HG03378 (cell line): Measurements from ENCODE around the gene CCDC78.

Source experiments
- ATAC-seq: cut with Tn5 transposase; IDR thresholded peaks from one replicate; pipeline ENCODE4 v1.9.1; 2021; ENCODE audit warnings: mild to moderate bottlenecking, moderate library complexity; ENCODE audit not compliant: unreplicated experiment

CCDC78 gene

GRCh38 chr16:725463-726187, 618 bp downstream of the CCDC78 start:
- ATAC-seq, result no peak

DNA sequence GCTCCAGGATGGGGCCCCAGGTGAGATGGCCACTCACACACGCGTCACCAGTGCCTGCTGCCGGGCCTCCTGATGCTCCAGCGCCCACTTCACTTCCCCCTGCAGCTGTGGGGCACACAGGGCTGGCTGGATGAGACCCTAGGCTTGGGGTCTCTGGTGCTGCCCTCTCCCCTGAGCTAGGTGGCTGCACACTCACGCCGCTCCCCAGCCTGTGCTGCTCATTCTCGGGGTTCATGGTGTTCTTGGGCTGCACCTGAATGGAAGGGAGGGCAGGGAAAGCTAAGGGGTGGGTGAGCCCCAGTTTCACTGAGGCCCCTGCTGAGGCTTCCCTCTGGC, 1.2 kb downstream of the CCDC78 start:
- ATAC-seq, result no peak

GRCh38 chr16:724188-725040, 1.8 kb downstream of the CCDC78 start:
- no peak for ATAC-seq

- ATAC-seq, result no peak
Observed at GRCh38 chr16:723695-724094, 2.5 kb downstream of the CCDC78 start.

GRCh38 chr16:722835-723633, 3.2 kb downstream of the CCDC78 start:
- no peak for ATAC-seq

DNA sequence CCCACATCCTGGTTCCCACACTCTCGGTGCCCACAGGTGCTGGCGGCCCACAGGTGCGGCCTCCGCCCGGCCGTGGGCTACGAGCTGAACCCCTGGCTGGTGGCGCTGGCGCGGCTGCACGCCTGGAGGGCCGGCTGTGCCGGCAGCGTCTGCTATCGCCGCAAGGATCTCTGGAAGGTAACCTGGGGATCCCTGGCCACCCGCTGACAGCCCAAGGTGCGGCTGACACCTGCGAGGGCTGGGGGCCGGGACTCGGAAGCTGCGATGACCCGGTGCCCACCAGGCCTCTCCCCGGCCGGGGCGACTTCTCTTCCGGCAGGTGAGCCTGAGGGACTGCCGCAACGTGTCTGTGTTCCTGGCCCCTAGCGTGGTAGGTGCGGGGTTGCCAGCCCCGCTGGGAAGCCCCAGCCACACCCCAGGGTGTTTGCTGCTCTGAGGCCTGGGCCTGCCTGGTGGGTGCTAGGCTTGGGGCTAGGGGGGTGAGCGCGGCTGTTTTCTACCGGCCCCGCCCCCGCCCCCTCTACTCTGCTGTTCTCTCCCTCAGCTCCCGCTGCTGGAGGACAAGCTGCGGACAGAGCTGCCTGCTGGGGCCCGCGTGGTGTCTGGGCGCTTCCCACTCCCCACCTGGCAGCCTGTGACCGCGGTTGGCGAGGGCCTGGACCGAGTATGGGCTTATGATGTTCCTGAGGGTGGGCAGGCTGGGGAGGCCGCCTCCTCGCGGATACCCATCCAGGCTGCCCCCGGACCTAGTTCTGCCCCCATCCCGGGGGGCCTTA, 4.3 kb downstream of the CCDC78 start:
- no peak for ATAC-seq

GRCh38 chr16:720990-721764, 5.1 kb downstream of the CCDC78 start, which contains the start of gene ANTKMT:
Gene ANTKMT, plus strand, starts transcription at chr16:721146. Its CDS starts 129 bp downstream, at chr16:721275.
- peak; percentile 33 for ATAC-seq

DNA sequence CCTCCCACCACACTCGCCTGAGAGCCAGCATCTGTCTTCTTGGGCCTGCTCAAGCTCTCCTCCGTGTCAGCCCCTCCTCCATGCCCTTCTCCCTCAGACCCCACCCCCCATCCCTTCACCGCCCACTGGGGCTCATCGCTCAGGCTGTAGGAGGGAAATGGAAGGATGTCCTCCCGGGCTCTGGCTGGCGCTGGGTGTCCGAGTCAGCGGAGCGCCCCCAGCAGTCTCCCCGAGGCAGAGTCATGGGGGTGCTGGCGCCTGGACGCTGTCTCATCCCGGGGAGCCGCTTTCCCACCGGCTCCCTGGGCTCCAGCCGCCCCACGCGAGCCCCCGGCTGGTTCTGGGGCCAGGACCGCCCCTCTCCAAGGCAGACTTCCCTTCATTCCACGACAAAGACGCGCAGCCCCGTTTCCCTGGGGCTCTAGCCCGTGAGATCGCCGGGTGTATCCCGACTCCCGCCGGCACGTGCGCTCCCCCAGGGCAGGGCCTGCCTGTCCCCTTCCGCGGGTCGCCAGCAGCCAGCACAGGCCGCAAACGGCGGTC, 5.7 kb downstream of the CCDC78 start:
- peak; percentile 3 for ATAC-seq

GRCh38 chr16:719815-720446, 6.3 kb downstream of the CCDC78 start:
- no peak for ATAC-seq

DNA sequence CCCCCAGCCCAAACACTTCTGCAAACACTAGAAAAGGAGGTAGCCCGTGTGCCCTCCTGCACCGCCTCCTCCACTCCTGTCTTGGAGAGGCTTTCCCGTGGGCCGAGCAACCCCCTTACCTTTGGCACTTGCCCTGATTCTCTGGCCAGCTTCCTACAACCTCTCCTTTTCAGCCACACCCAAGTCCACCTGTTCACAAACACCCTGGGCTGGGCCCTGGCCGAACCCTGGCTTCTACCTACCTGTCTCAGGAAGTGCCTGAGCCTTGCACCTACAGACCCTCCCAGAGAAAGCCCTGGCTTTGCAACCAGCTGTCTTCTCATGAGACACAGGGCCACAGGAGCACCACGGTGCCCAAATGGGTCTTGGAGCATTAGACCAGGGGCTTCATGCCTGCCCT, 7.3 kb downstream of the CCDC78 start:
- no peak for ATAC-seq

GRCh38 chr16:718389-718788, 7.9 kb downstream of the CCDC78 start:
- no peak for ATAC-seq

DNA sequence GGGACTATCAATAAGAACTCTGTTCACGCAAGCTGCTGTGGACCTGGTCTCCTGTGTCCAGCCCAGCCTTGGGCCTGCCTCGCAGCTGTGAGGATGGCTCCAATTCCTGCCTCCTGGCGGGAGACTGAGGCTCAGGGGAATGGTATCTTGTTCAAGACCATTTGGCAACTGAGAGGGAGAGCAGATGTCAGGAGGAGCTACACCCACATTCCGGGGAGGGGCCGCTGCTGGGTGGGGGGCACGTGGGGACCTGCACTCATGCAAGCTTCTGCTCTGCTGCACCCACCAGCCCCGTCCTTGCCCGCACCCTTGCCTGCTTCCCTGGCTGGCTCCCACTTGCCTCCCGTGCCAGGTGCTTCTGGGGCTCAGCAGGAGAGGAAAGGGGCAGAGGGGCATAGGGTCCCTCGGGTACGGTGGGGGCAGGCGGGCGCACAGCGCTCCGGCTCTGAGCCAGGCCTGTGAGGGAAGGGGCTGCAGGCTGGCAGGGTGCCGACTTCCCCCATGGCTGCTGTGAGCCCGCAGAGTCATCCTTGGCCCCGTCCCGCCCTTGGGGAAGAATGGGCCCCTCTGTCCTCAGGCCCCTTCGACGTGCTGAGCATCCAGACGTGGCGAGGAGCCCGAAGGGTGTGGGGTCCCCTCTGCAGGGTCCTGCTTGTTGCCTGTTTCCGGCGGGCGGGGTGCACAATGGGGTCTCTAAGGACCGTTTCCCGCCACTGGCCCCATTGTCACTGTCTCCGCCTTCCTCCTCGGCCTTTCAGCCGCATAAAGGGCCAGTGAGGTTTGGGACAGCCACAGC, 8.6 kb downstream of the CCDC78 start:
- no peak for ATAC-seq

DNA sequence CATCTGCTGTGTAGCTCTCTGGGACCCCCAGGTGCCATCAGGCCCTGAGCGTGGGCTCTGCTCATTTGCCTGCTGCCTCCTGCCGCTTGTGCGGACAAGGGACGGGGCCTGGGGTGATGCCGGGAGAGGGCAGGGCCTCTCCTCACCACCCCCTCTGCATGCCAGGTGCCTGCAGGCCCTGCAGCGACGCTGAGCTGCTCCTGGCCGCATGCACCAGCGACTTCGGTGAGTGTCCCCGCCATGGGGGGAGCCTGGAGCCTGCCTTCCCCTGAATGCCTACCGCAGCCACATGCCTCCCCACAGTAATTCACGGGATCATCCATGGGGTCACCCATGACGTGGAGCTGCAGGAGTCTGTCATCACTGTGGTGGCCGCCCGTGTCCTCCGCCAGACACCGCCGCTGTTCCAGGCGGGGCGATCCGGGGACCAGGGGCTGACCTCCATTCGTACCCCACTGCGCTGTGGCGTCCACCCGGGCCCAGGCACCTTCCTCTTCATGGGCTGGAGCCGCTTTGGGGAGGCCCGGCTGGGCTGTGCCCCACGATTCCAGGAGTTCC, 9.4 kb downstream of the CCDC78 start:
- no peak for ATAC-seq

- ATAC-seq, result no peak
Observed at GRCh38 chr16:716200-716568, 10.1 kb downstream of the CCDC78 start.

GRCh38 chr16:715477-716199, 10.6 kb downstream of the CCDC78 start:
- ATAC-seq, result no peak

- no peak for ATAC-seq
Observed at GRCh38 chr16:714558-715476, 11.4 kb downstream of the CCDC78 start, which contains the start of gene METRN. Gene METRN, plus strand, starts transcription at chr16:715118. Its CDS starts 172 bp downstream, at chr16:715290.
